Measurements from ENCODE around the gene TTC8.

GRCh38 chr14:88901189-88901588, 76.7 kb downstream of the TTC8 start:
- TF ChIP-seq EP300 (IDR thresholded peaks at IDR 0.05) (no peak), CTCF (IDR thresholded peaks at IDR 0.05) (no peak), POLR2A (IDR thresholded peaks at IDR 0.05) (no peak)
